ENCODE measurements around the gene SERINC2. TPM values are rescaled to one million over a fixed set of nuclear protein-coding genes. Genes with fewer than 3 reads are reported as not detected.

The SERINC2 gene
- total and polyA plus RNA-seq, 2 of the 8 experiments (the other 6 are each of a cell fraction or from before 2014, with no cell fraction given) = 31.4 to 60.0 TPM

- WGBS, 2 experiments (ENCODE audit: extremely low coverage in 1 of 2, insufficient coverage in 1 of 2, insufficient read length in 1 of 2, insufficient replicate concordance in 2 of 2, low coverage in 1 of 2, low lambda C conversion rate in 2 of 2, missing lambda C conversion rate in 1 of 2) = 88% methylated on average over 10 of the region's 10 CpGs; no CpG with 5 or more reads in 1 of the 2 experiments
- no peak overlapping the region for H3K56ac ChIP-seq (replicated peaks; ENCODE audit: insufficient read length, low read depth, low read length)
- H2AK5ac ChIP-seq (ENCODE audit: low read depth, low read length) = no peak overlapping the region
- no peaks in the 10 kb centered on the region for H3K79me1 ChIP-seq (ENCODE audit: low read depth, low read length)
- H4K91ac ChIP-seq (replicated peaks; ENCODE audit: insufficient read length, low read length) = no peak overlapping the region
- H2BK20ac ChIP-seq (ENCODE audit: low read length) = no peak overlapping the region
- no peak overlapping the region for H2BK15ac ChIP-seq (ENCODE audit: low read length)
- no peak overlapping the region for H3K9ac ChIP-seq (replicated peaks in 1 of 4; ENCODE audit: extremely low read depth in 1 of 4, low read depth in 3 of 4, low read length in 3 of 4)
- CTCF ChIA-PET (ENCODE audit: partially characterized antibody) = interaction anchor here (0.7 to 4.6 kb wide), 8 partner anchors 19 to 258 kb away, joined by 3 to 19 read pairs (median 4); no protein-coding TSS in a partner anchor
- no peak overlapping the region for H2BK12ac ChIP-seq (ENCODE audit: low read depth, low read length)
- no peaks in the 10 kb centered on the region; a peak in 2 of 7 replicates for H3K4me1 ChIP-seq (replicated peaks in 1 of 4; ENCODE audit: control insufficient read depth in 3 of 4, insufficient read depth in 4 of 4, low read length in 3 of 4)
- POLR2A ChIA-PET (ENCODE audit: partially characterized antibody) = interaction anchor here (1.7 kb wide), 1 partner anchor 9 kb away, joined by 5 read pairs; no protein-coding TSS in a partner anchor
- no peak overlapping the region for H4K5ac ChIP-seq (ENCODE audit: insufficient read length, low read depth, low read length)
- no peak overlapping the region for H3K4ac ChIP-seq (replicated peaks; ENCODE audit: insufficient read length, low read depth, low read length)
- H3K14ac ChIP-seq (ENCODE audit: insufficient read length) = no peak overlapping the region
- H2BK5ac ChIP-seq (ENCODE audit: low read depth, low read length) = no peak overlapping the region
- no peak overlapping the region for H2AFZ ChIP-seq (ENCODE audit: low read length)
- no peaks in the 10 kb centered on the region for H3K23me2 ChIP-seq (ENCODE audit: low read depth, low read length)
- no peak overlapping the region for H3K4me3 ChIP-seq (ENCODE audit: extremely low read depth in 1 of 4, insufficient read depth in 2 of 4, low read depth in 3 of 4, low read length in 4 of 4)
- no peak overlapping the region for H4K8ac ChIP-seq (ENCODE audit: extremely low read depth, insufficient read depth, low read length)
- H4K20me1 ChIP-seq (replicated peaks in 1 of 2; ENCODE audit: control insufficient read depth in 1 of 2, insufficient read depth in 2 of 2, low read length in 2 of 2) = peaks cover 0 to 2% of the 10 kb centered on the region in 2 experiments
- FAIRE-seq = no peak
- H3K23ac ChIP-seq (ENCODE audit: insufficient read length) = no peak overlapping the region
- H3K4me2 ChIP-seq (ENCODE audit: insufficient read depth in 1 of 2, low read depth in 2 of 2, low read length in 2 of 2) = no peak overlapping the region
- no peak overlapping the region for H3K27ac ChIP-seq (ENCODE audit: low read depth, low read length)
- peaks cover 7 to 10% of the 10 kb centered on the region in 2 experiments; a peak in 3 of 4 replicates for H3K9me3 ChIP-seq (ENCODE audit: insufficient read depth in 2 of 2, low read depth in 1 of 2, low read length in 1 of 2)
- H3K18ac ChIP-seq (ENCODE audit: extremely low read depth, low read length) = no peak overlapping the region; the same call in 1 of the 2 replicates
- no peaks in the 10 kb centered on the region for H3K79me2 ChIP-seq (ENCODE audit: control insufficient read depth in 1 of 2, insufficient read depth in 2 of 2, low read length in 2 of 2)
- H3K36me3 ChIP-seq (ENCODE audit: control insufficient read depth in 2 of 4, insufficient read depth in 4 of 4, low read length in 3 of 4) = no peaks in the 10 kb centered on the region
- H3K27me3 ChIP-seq (replicated peaks in 1 of 4; ENCODE audit: control insufficient read depth in 3 of 4, extremely low read depth in 1 of 4, insufficient read depth in 3 of 4, low read length in 3 of 4) = no peaks in the 10 kb centered on the region
- no peak overlapping the region for H2BK120ac ChIP-seq (replicated peaks; ENCODE audit: low read depth, low read length)
- DNase-seq (ENCODE audit: low read depth in 1 of 2, low spot score in 2 of 2) = no peak
- TF ChIP-seq SP1 (IDR thresholded peaks at IDR 0.05; ENCODE audit: low read depth, low read length) (no peak), SIX5 (IDR thresholded peaks at IDR 0.05; ENCODE audit: low read depth, low read length) (no peak), POLR2A (IDR thresholded peaks at IDR 0.05; ENCODE audit: control extremely low read depth in 1 of 2, low read depth in 2 of 2, low read length in 2 of 2) (no peak), CEBPB (IDR thresholded peaks at IDR 0.05; ENCODE audit: low read depth, low read length) (no peak), ATF2 (IDR thresholded peaks at IDR 0.05; ENCODE audit: low read length) (no peak), ZNF274 (IDR thresholded peaks at IDR 0.05; ENCODE audit: borderline replicate concordance, extremely low read depth, low read length) (no peak), TBP (IDR thresholded peaks at IDR 0.05; ENCODE audit: low read depth, low read length) (no peak), POLR2AphosphoS5 (IDR thresholded peaks at IDR 0.05; ENCODE audit: low read depth, low read length) (no peak), RXRA (IDR thresholded peaks at IDR 0.05; ENCODE audit: insufficient read depth, low read depth, low read length) (no peak), EZH2 (IDR thresholded peaks at IDR 0.05; ENCODE audit: low read depth, low read length, severe bottlenecking) (no peak), CREB1 (IDR thresholded peaks at IDR 0.05) (no peak), RNF2 (IDR thresholded peaks at IDR 0.05; ENCODE audit: borderline replicate concordance, low read depth, low read length, missing control alignments, poor library complexity, severe bottlenecking) (no peak)
Observed at GRCh38 chr1:31441970-31442647, 29.1 kb downstream of the SERINC2 start.
